ENCODE data around the gene TSPAN5.

TSPAN5 gene

DNA sequence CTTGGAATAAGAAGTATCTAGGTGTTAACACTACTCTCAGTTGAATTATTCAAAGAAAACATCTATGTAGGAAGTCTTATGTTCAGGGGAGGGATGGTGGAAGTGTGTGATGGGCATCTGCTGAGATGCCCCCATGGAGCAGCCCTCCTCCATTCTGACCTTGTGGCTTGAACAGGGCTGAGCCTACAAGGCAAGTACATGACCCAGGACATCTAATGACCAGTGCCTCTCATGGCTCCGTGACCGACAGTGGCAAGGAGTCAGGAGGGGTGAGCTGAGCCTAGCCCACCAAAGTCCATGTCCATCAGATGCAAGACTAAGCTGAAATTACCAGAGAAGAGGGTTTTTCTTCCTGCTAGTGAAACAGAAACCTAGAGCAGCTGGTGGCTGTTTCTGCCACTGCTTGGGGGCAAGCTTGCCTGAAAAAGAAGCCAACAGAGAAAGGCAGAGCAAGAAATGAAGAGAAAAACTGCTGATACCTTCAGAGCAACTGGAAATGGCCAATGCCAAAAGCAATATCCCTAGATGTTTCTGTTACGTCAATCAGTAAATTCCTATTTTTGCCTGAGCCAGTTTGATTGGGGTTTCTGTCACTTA lies 113.5 kb downstream of the TSPAN5 start:
- in situ Hi-C loops (cut with MboI; ENCODE audit: low sequenced_read_pairs, unreplicated experiment), result no loop called here
- TF ChIP-seq, protein P1, sequence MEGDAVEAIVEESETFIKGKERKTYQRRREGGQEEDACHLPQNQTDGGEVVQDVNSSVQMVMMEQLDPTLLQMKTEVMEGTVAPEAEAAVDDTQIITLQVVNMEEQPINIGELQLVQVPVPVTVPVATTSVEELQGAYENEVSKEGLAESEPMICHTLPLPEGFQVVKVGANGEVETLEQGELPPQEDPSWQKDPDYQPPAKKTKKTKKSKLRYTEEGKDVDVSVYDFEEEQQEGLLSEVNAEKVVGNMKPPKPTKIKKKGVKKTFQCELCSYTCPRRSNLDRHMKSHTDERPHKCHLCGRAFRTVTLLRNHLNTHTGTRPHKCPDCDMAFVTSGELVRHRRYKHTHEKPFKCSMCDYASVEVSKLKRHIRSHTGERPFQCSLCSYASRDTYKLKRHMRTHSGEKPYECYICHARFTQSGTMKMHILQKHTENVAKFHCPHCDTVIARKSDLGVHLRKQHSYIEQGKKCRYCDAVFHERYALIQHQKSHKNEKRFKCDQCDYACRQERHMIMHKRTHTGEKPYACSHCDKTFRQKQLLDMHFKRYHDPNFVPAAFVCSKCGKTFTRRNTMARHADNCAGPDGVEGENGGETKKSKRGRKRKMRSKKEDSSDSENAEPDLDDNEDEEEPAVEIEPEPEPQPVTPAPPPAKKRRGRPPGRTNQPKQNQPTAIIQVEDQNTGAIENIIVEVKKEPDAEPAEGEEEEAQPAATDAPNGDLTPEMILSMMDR (IDR thresholded peaks at IDR 0.05; ENCODE audit: borderline replicate concordance, control extremely low read depth, extremely low read depth, insufficient read depth, missing control alignments), result no peak
- DNase-seq (ENCODE audit: low spot score), result no peak

DNA sequence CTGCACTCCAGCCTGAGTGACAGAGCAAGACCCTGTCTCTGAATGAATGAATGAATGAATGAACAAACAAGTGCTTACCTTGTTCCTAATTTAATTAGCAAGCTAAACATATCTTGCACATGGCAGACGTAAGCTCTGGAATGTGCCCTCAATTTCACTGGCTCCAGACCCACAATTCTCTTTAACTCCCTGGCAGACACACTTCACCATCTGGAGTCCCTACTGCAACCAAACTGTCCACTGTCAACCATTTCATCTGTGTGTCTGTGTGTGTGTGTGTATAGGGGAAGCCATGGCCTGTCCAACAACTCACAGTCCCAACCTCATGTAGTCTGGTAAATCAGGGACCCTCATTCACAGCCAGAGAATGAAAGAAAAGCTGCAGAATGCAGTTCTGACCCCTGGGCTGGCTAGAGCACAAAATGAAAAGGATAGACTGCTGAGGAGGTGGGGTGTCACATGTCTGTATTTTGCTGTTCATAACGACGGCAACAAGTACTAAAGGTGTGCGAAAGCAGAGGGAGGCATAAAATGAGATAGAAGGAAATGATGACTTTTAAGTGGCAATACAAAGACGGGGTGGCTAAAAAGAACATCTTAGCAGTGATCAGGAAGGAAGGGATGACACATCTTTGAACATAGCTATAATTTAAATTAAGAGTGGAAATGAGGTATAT lies 114.1 kb downstream of the TSPAN5 start:
- TF ChIP-seq, protein P1 (IDR thresholded peaks at IDR 0.05; ENCODE audit: borderline replicate concordance, control extremely low read depth, extremely low read depth, insufficient read depth, missing control alignments), result no peak
- in situ Hi-C loops (cut with MboI; ENCODE audit: low sequenced_read_pairs, unreplicated experiment), result no loop called here
- no peak for DNase-seq (ENCODE audit: low spot score)

DNA sequence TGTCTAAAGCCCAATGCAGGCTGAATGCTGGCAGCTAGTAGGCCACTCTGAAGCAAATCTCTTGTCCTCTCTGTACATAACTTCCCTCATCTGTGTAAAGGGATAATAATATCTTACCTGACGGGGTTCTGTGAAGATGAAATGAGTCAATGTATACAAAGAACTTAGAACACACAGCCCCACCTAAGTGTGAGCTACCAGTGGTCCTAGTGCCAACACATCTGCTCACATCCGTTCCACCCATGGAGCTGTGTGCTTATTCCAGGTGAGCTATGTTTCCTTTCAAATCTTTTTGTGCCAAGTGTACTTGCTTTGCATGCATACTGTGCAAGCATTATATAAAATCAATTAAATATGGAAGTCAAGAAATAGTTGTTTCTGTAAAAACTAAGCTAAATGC lies 116.4 kb downstream of the TSPAN5 start:
- in situ Hi-C loops (cut with MboI; ENCODE audit: low sequenced_read_pairs, unreplicated experiment), result no loop called here
- DNase-seq (ENCODE audit: low spot score), result no peak
- TF ChIP-seq, protein P1 (IDR thresholded peaks at IDR 0.05; ENCODE audit: borderline replicate concordance, control extremely low read depth, extremely low read depth, insufficient read depth, missing control alignments), result no peak

DNA sequence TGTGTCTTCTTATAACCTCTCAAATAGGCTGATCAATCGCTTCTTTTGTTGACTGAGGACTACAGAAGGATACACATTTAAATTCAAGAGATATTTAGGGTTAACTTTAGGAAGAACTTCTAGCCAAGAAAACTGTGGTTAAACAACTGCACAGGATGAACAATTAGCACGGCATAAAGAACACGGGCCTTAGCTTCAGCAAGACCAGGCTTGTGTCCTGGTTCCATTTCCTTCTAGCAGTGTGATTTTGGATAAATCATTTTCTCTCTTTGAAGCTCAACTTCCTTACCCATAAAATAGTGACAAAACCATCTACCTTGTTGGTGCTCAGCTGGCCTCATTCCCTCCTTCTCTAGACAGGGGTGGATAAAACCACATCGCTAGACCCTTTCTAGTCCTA lies 117.6 kb downstream of the TSPAN5 start:
- in situ Hi-C loops (cut with MboI; ENCODE audit: low sequenced_read_pairs, unreplicated experiment), result no loop called here
- TF ChIP-seq, protein P1 (IDR thresholded peaks at IDR 0.05; ENCODE audit: borderline replicate concordance, control extremely low read depth, extremely low read depth, insufficient read depth, missing control alignments), result no peak
- DNase-seq (ENCODE audit: low spot score), result no peak

DNA sequence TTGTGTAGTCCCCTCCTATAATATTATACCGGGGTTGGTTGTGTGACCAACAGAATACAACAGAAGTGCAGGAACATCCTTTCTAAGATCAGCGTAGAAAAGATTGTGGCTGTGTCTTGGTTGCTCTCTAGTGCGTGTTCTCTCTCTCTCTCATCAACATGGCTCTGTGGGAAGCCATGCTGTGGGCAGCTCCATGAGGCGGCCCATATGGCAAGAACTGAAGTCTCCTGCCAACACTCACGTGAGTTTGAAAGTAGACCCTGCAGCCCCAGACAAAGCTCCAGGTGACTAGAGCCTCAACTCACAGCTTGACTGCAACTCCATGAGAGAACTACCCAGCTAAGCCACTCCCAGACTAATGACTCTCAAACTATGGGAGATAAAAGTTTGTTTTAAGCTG lies 118.7 kb downstream of the TSPAN5 start:
- in situ Hi-C loops (cut with MboI; ENCODE audit: low sequenced_read_pairs, unreplicated experiment), result no loop called here
- TF ChIP-seq, protein P1 (IDR thresholded peaks at IDR 0.05; ENCODE audit: borderline replicate concordance, control extremely low read depth, extremely low read depth, insufficient read depth, missing control alignments), result no peak
- no peak for DNase-seq (ENCODE audit: low spot score)

DNA sequence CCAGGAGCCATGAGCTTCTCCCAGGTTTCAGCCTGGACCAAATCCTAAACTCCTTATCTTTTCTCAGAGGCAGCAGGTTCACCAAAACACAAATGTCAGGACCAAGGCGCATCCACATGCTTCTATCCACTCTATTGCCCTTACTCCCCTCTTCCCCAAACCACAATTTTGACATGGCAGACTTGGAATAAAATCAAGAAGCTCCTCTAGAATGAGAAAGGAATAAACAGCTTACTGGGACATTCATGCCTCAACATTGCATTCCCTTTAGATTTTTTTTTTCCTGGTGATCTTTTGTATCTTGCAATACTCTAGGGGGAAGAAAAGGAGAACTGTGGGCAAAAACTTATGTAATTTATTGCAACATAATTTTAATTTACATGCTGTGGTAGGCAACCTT lies 119.1 kb downstream of the TSPAN5 start:
- TF ChIP-seq, protein P1 (IDR thresholded peaks at IDR 0.05; ENCODE audit: borderline replicate concordance, control extremely low read depth, extremely low read depth, insufficient read depth, missing control alignments), result no peak
- in situ Hi-C loops (cut with MboI; ENCODE audit: low sequenced_read_pairs, unreplicated experiment), result no loop called here
- DNase-seq (ENCODE audit: low spot score), result no peak
